Liver (tissue), 3 donors: ENCODE results near the gene PCDH10.

Experiments used
- GABPA ChIP-seq, 2 donors: IDR thresholded peaks in 1 of 2; conservative IDR thresholded peaks in 1 of 2; 2 replicates each; pipeline ENCODE4 v1.6.1; 2016; ENCODE audit warnings: antibody characterized with exemption in 2 of 2, mild to moderate bottlenecking in 1 of 2, moderate library complexity in 1 of 2
- JUND ChIP-seq, 2 donors: IDR thresholded peaks; 2 replicates each; pipeline ENCODE4 v1.6.1; 2016; ENCODE audit warnings: antibody characterized with exemption in 2 of 2
- TF ChIP-seq, protein P1 (sequence below): fragments of 150-350 bp; IDR thresholded peaks from 2 replicates; pipeline ENCODE4 v1.5.1; 2017; ENCODE audit warnings: improper control_type of control experiment, low read depth, low read length; ENCODE audit not compliant: missing input control
- donor health status: healthy.
- donor health status: healthy.

DNA sequence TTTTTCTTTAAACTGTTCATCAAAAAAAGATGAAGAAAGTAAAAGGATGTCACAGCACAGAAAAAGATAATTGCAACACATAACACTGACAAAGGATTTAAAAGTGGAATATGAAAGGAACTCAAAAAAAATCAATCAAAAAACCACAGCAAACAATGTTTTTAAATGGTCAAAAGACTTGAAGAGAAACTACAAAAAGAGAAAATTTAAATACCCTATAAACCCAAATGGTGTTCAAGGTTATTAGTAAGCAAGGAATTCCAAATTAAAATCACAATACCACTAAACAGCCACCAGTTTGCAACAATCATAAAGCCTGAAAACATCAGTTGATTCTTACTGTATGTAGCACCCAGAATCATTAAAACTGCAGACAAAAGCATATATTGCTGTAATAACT lies 36.5 kb upstream of the PCDH10 start:
- no peak for TF ChIP-seq JUND (IDR thresholded peaks at IDR 0.05)
- TF ChIP-seq, protein P1, sequence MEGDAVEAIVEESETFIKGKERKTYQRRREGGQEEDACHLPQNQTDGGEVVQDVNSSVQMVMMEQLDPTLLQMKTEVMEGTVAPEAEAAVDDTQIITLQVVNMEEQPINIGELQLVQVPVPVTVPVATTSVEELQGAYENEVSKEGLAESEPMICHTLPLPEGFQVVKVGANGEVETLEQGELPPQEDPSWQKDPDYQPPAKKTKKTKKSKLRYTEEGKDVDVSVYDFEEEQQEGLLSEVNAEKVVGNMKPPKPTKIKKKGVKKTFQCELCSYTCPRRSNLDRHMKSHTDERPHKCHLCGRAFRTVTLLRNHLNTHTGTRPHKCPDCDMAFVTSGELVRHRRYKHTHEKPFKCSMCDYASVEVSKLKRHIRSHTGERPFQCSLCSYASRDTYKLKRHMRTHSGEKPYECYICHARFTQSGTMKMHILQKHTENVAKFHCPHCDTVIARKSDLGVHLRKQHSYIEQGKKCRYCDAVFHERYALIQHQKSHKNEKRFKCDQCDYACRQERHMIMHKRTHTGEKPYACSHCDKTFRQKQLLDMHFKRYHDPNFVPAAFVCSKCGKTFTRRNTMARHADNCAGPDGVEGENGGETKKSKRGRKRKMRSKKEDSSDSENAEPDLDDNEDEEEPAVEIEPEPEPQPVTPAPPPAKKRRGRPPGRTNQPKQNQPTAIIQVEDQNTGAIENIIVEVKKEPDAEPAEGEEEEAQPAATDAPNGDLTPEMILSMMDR = no peak
- no peak for TF ChIP-seq GABPA (IDR thresholded peaks at IDR 0.05 in 1 of 2, conservative IDR thresholded peaks at IDR 0.05 in 1 of 2)
